Heart right ventricle (tissue), 16 donors: Measurements from ENCODE around the gene CREG1. TPM values are rescaled to one million over a fixed set of nuclear protein-coding genes. Genes with fewer than 3 reads are reported as not detected.
A peak's percentile ranks its signal among the peaks of the same experiment; 100 is the strongest.

Source experiments
- ATAC-seq, 8 donors: fragments of 200-7000 bp; cut with Tn5 transposase; one replicate each; pipeline ENCODE4 v1.9.1; 2020; ENCODE audit warnings: mild to moderate bottlenecking in 8 of 8, moderate library complexity in 8 of 8, moderate number of reproducible peaks in 1 of 8
- DNase-seq, 2 donors: peaks; one replicate each; pipeline ENCODE4 v3.0.0-alpha.2; 2020
- H3K27ac ChIP-seq, 10 donors: fragments of 200-600 bp; sonication (generic) in 2 of 10; one replicate each; pipeline versions ENCODE4 v1.5.0 to v1.8.0; 2020 to 2022; ENCODE audit warnings: mild to moderate bottlenecking in 3 of 10
- H3K27me3 ChIP-seq, 7 donors: fragments of 200-600 bp; one replicate each; pipeline ENCODE4 v1.8.0; 2021 to 2022; ENCODE audit warnings: mild to moderate bottlenecking in 2 of 7
- H3K36me3 ChIP-seq, 9 donors: fragments of 200-600 bp; sonication (generic) in 1 of 9; one replicate each; pipeline versions ENCODE4 v1.5.0 to v1.8.0; 2020 to 2022; ENCODE audit warnings: mild to moderate bottlenecking in 2 of 9
- H3K4me1 ChIP-seq, 9 donors: fragments of 200-600 bp; sonication (generic) in 1 of 9; one replicate each; pipeline versions ENCODE4 v1.5.0 to v1.8.0; 2020 to 2022; ENCODE audit warnings: mild to moderate bottlenecking in 4 of 9
- H3K4me3 ChIP-seq, 10 donors: fragments of 200-600 bp; sonication (generic) in 2 of 10; one replicate each; pipeline versions ENCODE4 v1.5.0 to v1.8.0; 2020 to 2022; ENCODE audit warnings: mild to moderate bottlenecking in 7 of 10, moderate library complexity in 2 of 10
- H3K9me3 ChIP-seq, 11 donors: fragments of 200-600 bp in 10 of 11; sonication (generic) in 2 of 11; one replicate each; pipeline versions ENCODE4 v1.5.0 to v1.8.0; 2013 to 2022; ENCODE audit warnings: mild to moderate bottlenecking in 2 of 11, control low read depth in 1 of 11, moderate library complexity in 1 of 11
- WGBS, 2 donors: extraction: QIAGEN DNeasy Blood & Tissue Kit; methylation state at CpG; one replicate each; pipeline ENCODE4 v1.1.7; 2013; ENCODE audit warnings: inconsistent platforms in 1 of 2; 5-methylcytosine and 5-hydroxymethylcytosine counted together
- intact Hi-C, 10 donors: fragments of 100-400 bp; cut with DNase I; formaldehyde crosslinking; loops; one replicate each; pipeline versions ENCODE4 v1.11.1 to v1.14.2; 2022
- polyA plus RNA-seq, 2 donors: library from polyadenylated mRNA; stranded (reverse); fragments of 200-250 nt; gene quantifications; one replicate each; pipeline ENCODE4 v1.2.3, GENCODE V29; 2013
- total RNA-seq, 10 donors: library from RNA; stranded (reverse); fragmentation: NEBNext Ultra II Directional in 3 of 10; extraction: Animal tissue kit (Norgen Biotek cat#: 25700) in 3 of 10; gene quantifications; one replicate each; pipeline versions ENCODE4 v1.2.1 to v1.2.4, GENCODE V29; 2021 to 2023
- TF ChIP-seq, protein P1 (sequence below), 9 donors: fragments of 200-600 bp; sonication (generic) in 2 of 9; IDR thresholded peaks; one replicate each; pipeline versions ENCODE4 v1.5.0 to v1.8.0; 2021 to 2022; ENCODE audit warnings: antibody characterized with exemption in 9 of 9, mild to moderate bottlenecking in 5 of 9, moderate library complexity in 1 of 9
- donor health status: Arrhythmogenic right ventricular cardiomyopathy.
- donor health status: ischemic (EF 13 %, LVEDD 7.1; RV severe dilation, severe dysfunction).
- donor health status: healthy with polysubstance abuse.
- donor health status: DM: no; HTN: yes; CAD: no.
- donor health status: DM: no; HTN: no; CAD: no.
- donor health status: ischemic (EF 25% LVEDD 6.9; RV normal size, moderate dysfunction).
- donor health status: ischemic (EF 25% LVEDD 5.7; RV mildly dilated, moderate dysfunction).
- donor health status: healthy.
- donor health status: DM: yes; HTN: yes; CAD: no.
- donor health status: Ischemic cardiomyopathy.
- donor health status: ischemic (EF 35%, LVEDD 5.7; RV mildly dilated, moderate dysfunction).
- donor health status: nonischemic (EF 11% LVEDD 7.7; RV severe dilation, severe dysfunction).
- donor health status: DM: yes; HTN: yes; CAD: no.
- donor health status: PGD.
- donor health status: ischemic (EF 29% LVEDD 5.4; RV normal size, mild dysfunction).
- donor health status: nonischemic (EF 23%, LVEDD 6.1; RV moderate dilation, normal function).

CREG1 gene
- total and polyA plus RNA-seq, 12 donors: 30.5 to 113 (median 70.2) TPM

DNA sequence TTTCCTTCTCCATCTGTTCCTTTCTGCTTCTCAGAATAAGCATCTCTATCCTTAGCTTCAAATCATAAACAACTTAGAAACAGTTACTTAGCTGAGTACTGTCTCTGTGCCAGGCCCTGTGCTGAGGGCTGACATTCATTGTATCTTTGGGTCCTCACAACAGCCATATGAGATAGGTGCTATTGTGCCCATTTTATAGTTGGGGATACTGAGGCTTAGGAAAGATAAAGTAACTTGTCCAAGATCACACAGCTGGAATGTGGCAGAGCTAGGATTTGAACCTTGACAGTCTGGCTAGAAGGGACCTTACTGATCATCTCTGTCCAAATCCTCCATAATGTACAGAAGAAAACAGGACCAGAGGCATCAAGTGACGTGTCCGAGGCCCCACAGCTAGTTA is 60.2 kb downstream of the CREG1 start:
- H3K9me3 ChIP-seq: no peaks in the 10 kb centered on the region
- no peak overlapping the region for H3K4me3 ChIP-seq
- TF ChIP-seq, protein P1, sequence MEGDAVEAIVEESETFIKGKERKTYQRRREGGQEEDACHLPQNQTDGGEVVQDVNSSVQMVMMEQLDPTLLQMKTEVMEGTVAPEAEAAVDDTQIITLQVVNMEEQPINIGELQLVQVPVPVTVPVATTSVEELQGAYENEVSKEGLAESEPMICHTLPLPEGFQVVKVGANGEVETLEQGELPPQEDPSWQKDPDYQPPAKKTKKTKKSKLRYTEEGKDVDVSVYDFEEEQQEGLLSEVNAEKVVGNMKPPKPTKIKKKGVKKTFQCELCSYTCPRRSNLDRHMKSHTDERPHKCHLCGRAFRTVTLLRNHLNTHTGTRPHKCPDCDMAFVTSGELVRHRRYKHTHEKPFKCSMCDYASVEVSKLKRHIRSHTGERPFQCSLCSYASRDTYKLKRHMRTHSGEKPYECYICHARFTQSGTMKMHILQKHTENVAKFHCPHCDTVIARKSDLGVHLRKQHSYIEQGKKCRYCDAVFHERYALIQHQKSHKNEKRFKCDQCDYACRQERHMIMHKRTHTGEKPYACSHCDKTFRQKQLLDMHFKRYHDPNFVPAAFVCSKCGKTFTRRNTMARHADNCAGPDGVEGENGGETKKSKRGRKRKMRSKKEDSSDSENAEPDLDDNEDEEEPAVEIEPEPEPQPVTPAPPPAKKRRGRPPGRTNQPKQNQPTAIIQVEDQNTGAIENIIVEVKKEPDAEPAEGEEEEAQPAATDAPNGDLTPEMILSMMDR (IDR thresholded peaks at IDR 0.05): no peak
- H3K27ac ChIP-seq: no peak overlapping the region
- DNase-seq (no peak), ATAC-seq (no peak)
- WGBS, 2 donors: 93% methylated on average over 2 of the region's 2 CpGs
- H3K27me3 ChIP-seq: peaks cover 0 to 26% (median 15%) of the 10 kb centered on the region in 7 donors
- no peaks in the 10 kb centered on the region for H3K36me3 ChIP-seq
- H3K4me1 ChIP-seq: no peaks in the 10 kb centered on the region
- intact Hi-C loops: no loop called here

DNA sequence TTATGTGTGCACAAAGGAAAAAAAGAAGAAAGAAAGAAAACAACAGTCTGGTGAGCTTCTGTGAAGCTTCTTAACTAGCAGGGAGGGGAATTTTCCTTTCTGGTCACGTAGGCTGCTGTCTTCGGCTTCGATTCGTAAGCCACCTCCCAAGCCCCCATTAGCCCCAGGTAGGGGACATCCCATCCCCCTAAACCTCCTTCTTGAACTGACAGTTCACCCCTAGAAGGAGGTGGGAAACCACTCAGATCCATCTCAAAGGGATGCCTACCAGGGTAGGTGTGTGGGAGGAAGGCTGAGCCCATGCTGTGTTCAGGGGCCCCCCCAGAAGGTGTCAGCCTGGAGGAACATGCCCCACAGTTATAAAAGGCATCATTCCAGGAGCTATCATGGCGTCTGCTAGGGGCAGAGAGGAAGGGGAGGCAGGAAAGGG is 61.1 kb downstream of the CREG1 start:
- Histone ChIP-seq H3K27ac (peak overlapping the region in 1 of 10 donors; percentile 1), H3K4me3 (no peak overlapping the region), H3K4me1 (no peaks in the 10 kb centered on the region), H3K27me3 (peaks cover 0 to 26% (median 15%) of the 10 kb centered on the region in 7 donors), H3K9me3 (no peaks in the 10 kb centered on the region), H3K36me3 (no peaks in the 10 kb centered on the region)
- TF ChIP-seq, protein P1 (IDR thresholded peaks at IDR 0.05): no peak
- DNase-seq (no peak), ATAC-seq (no peak)
- 31 to 39% methylated on average over 5 of the region's 5 CpGs for WGBS, 2 donors
- intact Hi-C loops: no loop called here

DNA sequence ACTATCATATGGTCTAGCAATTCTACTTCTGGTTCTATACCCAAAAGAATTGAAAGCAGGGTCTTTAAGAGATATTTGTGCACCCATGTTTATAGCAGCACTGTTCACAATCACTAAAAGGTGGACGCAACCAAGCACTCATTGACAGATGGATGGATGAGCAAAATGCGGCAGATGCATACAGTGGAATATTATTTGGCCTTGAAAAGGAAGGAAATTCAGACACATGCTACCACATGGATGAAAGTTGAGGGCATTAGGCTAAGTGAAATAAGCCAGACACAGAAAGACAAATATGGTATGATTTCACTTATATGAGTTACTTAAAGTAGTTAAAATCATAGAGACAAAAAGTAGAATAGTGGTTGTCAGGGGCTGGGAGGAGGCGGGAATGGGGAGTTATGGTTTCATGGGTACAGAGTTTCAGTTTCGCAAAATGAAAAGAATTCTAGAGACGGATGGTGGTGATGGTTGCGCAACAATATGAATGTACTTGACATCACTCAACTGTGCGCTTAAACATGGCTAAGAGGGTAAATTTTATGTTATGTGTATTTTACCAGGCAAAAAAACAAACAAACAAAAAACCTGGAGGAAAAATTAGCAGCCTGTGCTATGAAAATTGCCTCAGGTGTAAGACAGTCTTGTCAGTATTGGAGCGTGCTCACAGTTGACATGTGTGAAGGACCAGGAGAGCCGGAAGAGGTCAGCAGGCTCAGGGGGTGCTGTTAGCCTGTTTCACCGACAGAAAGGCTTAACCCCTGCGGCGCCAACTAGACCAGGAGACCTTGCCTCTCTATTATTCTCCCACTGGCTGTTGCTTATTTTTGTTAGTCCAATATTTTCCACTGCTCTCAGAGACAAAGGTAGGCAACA is 61.7 kb downstream of the CREG1 start:
- WGBS, 2 donors: 63 to 65% methylated on average over 12 of the region's 12 CpGs

More for the DNA sequence above, 61.7 kb downstream of the CREG1 start:
- ATAC-seq: no peak
- intact Hi-C loops: no loop called here
- TF ChIP-seq, protein P1 (IDR thresholded peaks at IDR 0.05): no peak
- Histone ChIP-seq H3K27me3 (peaks cover 0 to 26% (median 15%) of the 10 kb centered on the region in 7 donors), H3K9me3 (no peaks in the 10 kb centered on the region), H3K36me3 (no peaks in the 10 kb centered on the region), H3K4me1 (no peaks in the 10 kb centered on the region), H3K4me3 (no peak overlapping the region), H3K27ac (no peak overlapping the region)
- no peak for DNase-seq

Other genes starting within 250 kb of the CREG1 start
- gene CD247, start 35.2 kb downstream of the CREG1 start, total RNA-seq: 1 to 10 TPM in 2 of 10 donors, under 1 TPM in 7, not detected in 1; 0.31 to 6.5 (median 0.74) TPM
- gene CD247, start 35.2 kb downstream of the CREG1 start, polyA plus RNA-seq: under 1 TPM; 0.39 to 0.66 TPM
- 10 to 100 TPM; 27.9 to 50.2 (median 39.7) TPM for gene RCSD1, start 76.5 kb upstream of the CREG1 start, total RNA-seq
- 10 to 100 TPM in 1 of 2 donors, 1 to 10 TPM in 1; 9.0 to 13.5 TPM for gene RCSD1, start 76.5 kb upstream of the CREG1 start, polyA plus RNA-seq
- 10 to 100 TPM; 15.6 to 52.5 (median 25.2) TPM for gene MPZL1, start 168.2 kb upstream of the CREG1 start, total RNA-seq
- 10 to 100 TPM; 12.8 to 24.0 TPM for gene MPZL1, start 168.2 kb upstream of the CREG1 start, polyA plus RNA-seq